Activated T-cell treated with anti-CD3 and anti-CD28 coated beads, Interleukin-2, amount 50 U/mL, for 48 hours (primary cell): ENCODE data around the gene TNNI3K.

ENCODE experiments used
- DNase-seq, 2 experiments: peaks; one replicate each; pipeline ENCODE4 v3.0.0-alpha.2; 2020

Gene TNNI3K

DNA sequence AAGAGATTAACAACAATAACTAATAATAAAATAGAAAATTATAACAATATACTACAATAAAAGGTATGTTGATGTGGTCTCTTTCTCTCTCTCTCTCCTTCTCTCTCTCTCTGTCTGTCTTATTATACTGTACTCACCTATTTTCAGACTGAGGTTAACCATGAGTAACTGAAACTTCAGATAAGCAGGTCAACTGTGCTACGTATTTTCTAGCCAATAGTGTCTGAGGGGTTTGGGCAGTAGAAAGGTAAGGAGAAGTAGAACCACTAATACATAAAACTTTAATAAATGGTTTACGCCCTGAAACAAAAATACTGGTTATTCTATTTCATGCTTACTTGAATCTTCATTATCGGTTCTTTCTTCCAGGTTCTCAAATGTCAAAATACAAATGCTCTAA lies 348.2 kb downstream of the TNNI3K start:
- no peak for DNase-seq

DNA sequence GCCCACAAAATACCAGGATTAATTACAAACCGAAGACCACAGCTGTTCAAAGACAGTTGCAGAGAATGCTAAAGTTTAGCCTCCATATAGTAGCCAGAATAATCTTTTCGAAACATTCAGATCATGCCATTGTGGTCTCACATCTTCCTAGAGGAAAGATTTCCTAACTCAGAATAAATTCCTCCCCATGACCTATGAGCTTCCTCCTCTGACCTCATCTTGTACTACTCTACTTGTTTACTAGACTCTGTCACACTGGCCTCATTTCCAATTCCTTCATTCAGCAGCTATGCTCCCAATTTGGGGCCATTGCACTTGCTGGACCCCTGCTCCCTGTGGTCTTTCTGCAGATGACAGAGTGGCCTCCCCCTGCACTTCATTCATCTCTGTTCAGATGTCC lies 349.0 kb downstream of the TNNI3K start:
- no peak for DNase-seq

DNA sequence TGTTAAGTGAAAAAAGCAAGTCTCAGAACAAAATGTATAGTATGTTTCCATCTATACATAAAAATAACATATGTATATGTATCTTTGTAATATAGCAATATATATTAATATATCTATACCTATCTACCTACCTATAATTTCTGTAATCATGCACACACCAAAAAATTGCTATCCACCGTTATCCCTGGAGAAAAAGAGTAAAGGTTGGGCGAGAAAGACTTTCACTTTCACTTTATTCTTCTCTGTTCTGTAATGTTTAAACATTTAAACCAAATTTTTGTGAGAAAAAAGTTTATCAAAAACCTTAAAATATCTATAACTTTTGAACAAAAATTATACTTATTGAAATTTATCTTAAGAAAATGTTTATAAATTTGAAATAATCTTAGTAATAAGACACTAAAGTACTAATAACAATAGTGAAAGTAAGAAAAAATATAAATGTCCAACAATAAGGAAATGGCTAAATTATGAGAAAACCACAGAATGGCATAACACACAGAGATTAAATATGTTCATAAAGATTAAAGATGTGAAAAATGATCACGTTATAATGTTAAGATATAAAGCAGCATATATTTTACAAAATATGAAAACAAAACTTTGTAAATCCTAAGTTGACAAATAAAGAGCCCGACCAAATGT lies 351.2 kb downstream of the TNNI3K start:
- no peak for DNase-seq

DNA sequence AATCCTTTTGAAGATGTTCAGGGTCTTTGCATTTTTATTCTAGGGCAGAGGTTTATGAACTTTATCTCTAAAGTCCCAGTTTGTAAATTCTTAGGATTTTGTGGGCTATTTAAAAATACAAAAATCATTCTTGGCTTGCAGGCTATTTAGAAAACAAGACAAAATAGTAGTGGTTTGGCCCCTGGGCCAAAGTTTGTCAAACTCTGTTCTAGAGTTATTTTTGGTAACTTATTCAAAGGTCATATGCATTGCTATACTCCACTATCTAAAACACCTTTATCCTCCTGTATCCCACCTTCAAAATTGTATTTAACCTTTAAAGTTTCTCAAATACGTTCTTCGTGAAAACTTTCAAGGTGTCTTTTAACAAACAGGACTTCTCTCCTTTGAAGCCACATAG lies 352.7 kb downstream of the TNNI3K start:
- DNase-seq: no peak

DNA sequence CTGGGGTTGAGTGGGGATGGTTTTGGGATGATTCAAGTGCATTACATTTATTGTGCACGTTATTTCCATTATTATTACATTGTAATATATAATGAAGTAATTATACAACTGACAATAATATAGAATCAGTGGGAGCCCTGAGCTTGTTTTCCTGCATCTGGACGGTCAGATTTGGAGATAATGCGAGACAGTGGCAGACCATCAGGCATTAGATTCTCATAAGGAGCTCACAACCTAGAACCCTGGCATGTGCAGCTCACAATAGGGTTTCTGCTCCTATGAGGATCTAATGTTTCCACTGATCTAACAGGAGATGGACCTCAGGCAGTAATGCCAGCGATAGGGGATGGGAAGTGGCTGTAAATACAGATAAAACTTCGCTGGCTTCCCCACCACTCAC lies 355.1 kb downstream of the TNNI3K start:
- DNase-seq: no peak

DNA sequence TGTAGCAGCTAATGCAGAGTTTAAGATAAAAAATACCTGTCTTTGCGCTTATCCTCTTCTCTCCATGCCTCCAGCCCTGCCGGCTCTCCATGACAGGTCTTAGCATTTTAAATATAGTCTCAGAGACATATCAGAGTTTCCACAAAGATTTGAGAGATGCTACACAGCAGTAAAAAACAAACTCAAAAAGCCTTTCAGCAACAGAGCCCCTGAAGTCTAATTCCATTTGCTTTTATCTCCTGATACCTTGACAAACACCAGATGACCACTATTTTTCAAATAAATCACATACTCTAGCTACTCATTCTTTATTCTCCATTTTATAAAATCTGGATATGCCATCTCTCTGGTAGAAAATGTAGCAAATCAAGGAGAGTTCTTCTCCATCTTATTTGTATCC lies 356.8 kb downstream of the TNNI3K start:
- DNase-seq: no peak

DNA sequence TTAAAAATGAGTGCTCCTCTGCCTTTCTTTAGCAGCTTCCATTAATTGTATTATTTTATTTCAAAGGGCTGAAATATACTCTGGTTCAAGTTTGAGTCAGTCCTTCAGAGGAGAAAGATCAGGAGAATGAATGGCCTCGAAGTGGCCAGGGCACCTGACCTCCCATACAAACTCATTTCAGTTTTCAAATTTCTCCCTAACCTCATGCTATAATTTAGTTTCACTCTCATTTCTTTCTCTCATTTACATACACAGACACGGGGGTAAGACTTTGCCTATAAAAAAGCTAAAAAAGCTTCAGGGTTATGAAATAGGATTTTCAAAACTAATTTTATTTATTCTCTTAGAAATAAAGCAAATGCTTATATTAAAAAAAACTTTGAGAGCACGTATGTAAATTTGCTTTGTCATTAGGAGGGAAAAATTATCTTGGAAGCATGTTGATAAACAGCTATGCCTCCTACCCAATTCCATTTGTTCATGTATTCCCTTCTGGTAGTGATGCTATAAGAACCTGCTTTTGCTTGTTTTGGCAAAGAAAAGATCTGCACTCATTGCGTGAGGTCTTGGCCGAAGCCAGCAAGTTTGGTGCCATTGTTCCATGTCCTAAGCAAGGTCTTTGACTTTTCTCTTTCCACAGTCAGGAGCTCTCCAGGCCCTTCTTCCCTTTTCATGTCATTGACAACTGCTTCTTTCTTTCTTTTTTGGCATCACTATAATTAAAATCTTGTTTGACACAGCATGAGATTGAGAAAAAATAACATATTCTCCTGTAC lies 357.6 kb downstream of the TNNI3K start:
- DNase-seq: no peak
